Testis (tissue), 2 donors: ENCODE results near the gene SMC1B.

ENCODE experiments used
- CTCF ChIP-seq, 3 experiments: fragments of 450-650 bp in 2 of 3; fragments of 200-600 bp in 1 of 3; sonication (generic) in 1 of 3; IDR thresholded peaks; one replicate each; pipeline ENCODE4 v1.5.1; 2016 to 2019; ENCODE audit warnings: antibody characterized with exemption in 3 of 3, mild to moderate bottlenecking in 2 of 3, moderate library complexity in 1 of 3
- POLR2A ChIP-seq: fragments of 450-650 bp; IDR thresholded peaks from one replicate; pipeline ENCODE4 v1.6.1; 2017; ENCODE audit warnings: antibody characterized with exemption, mild to moderate bottlenecking, moderate library complexity

GRCh38 chr22:45314786-45315185 is 98.6 kb downstream of the SMC1B start:
- no peak for TF ChIP-seq CTCF (IDR thresholded peaks at IDR 0.05)
- no peak for TF ChIP-seq POLR2A
